Epidermal melanocyte (primary cell): ENCODE measurements around the gene PLXNA2.

Source experiments
- DNase-seq: peaks from one replicate; pipeline ENCODE4 v3.0.0; 2011; ENCODE audit warnings: low spot score; ENCODE audit not compliant: insufficient read length

The PLXNA2 gene

DNA sequence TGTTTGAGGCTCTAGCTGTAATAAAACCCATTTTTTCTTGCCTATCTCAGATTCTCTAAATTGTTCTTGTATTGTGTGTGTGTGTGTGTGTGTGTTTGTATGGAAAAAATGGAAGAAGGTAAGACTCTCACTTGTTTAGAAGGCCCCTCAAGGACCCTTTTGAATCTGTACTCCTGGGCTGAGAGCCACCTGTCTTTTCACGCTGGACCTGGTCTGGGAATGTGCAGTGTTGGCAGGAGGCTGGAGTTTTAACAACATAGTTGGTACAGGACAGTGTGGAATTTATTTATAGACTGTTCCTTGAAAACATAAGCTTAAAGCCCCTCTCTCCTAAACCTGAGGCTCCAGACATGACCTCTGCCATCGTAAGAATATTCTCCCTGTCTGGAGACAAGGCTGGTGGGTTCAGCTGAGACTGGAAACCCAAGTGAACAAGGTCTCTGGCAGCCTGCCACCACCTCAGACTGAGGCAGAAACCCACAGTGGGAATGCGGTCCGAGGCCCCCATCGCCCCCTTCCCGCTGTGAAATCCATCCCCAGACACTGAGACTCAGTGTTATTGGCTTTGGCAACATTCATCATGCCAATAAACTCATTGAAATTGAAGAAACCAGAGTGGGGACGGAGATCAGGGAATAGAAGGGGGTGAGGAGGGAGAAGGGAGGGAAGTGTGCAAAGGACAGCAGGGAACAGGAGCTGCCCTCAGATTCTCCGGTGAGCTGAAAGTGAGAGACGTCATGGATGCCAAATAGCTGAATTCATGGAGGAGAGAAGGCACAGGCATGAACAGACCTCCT lies 24.6 kb upstream of the PLXNA2 start:
- no peak for DNase-seq

DNA sequence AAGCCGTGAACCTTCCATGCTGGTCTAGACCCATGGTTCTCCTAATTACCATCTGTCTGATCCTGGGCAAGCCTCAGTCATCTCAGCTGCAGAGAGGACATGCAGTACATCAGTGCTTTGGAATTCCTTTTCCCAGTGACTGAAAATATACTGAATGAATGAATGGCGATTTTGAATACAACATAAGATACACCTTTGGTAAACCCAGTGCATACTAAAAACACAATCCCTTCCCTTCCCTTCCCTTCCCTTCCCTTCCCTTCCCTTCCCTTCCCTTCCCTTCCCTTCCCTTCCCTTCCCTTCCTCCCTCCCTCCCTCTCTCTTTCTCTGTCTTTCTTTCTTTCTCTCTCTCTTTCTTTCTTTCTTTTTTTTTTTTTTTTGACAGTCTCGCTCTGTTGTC lies 21.3 kb upstream of the PLXNA2 start:
- DNase-seq: no peak

DNA sequence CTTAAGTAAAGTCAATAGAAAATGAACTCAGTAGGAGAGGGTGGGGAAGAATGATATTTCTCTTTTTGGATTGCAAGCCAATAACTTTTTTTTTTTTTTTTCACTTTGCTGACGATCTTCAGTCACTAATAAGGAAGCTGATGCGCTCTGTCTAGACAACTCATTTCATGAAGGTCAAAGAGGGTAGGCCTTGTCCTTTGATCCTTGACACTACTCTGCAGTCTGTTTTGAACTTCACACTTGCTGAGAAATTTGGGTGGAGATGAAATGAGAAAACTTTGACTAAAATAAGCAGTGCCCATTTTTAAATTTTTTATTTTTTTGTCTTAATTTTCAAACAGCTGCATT lies 20.9 kb upstream of the PLXNA2 start:
- no peak for DNase-seq

DNA sequence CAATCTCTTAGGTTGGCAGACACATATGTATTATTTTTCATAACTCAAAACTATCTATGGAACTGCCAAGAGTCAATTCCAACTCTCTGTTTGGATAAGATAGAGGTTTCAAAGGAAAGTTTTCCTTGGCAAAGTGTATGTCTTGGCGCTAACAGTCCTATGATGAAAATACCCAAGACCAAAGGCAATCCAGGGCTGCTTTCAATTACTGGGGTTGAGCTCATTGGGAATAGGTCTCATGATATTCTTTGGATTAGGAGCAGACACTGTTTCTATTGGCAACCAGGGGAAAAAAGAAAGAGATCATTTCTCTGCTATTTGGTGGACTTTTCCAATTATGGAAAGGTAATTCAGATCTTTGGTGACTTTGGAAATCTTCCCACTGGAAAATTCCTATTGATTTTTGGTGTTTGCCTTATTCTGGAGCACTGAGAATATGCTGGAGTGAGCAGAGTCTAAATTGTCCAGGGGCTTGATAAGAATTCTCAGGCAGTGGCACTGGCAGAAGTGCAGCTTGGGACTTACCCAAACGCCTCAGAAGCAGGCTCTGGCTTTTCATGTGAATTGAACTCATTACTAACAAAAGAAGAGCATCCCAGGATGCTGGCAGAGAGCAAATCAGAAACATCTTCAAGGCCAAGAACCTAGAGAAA lies 20.4 kb upstream of the PLXNA2 start:
- DNase-seq: no peak

DNA sequence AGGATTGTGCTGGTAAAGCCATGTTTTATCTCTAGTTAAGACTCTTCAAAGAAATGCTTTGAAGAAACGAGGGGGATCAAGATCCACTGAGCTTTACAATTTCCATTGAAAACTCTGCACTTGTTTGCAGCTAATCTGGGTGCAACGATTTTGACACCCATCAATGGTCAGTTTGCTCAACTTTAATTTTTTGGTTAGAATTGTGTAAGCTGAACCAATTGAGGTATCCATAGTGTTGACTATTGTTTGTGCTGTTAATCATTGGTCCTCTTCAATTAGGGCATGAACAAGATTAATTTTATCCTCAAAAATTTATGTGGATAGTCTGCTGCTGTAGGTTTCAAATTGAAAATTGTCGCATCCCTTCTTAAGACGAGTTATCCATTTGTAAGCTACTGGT lies 17.7 kb upstream of the PLXNA2 start:
- DNase-seq: no peak

DNA sequence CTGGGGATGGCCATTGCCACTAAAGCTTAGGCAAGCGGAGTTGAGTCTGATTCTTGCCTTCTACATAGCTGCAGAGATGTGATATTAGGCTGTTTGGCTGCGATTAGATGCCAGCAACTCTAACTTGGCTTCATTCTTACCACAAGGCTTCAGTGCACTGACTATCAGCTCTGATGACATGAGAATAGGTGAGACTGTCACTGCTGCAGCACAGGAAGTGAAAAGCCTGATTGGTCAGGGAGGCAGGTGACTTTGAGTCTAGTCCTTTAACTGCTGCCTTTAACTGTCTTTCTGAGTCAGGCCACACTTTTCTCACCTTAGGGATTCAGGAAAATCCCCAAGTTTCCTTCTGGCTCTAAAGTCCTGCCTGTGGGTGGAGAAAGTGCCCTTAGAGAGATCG lies 14.1 kb upstream of the PLXNA2 start:
- no peak for DNase-seq

DNA sequence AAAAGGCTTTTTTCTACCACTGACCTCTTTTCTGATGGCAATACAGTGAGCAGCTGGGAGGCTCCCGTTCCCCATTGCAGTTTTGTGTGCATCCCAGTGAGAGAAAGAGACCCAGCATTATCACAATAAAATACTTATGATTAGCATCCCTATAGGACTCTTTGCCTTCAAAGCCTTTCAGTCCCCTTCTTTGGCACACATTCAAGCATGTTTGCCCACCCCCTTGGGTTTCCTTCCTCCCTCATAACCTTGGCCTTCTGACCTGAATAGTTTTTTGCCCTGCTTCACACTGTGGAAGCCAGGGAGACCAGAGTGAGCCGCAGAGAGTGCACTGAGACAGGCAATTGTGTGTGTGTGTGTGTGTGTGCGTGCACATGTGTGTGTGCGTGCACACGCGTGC lies 13.2 kb upstream of the PLXNA2 start:
- no peak for DNase-seq

DNA sequence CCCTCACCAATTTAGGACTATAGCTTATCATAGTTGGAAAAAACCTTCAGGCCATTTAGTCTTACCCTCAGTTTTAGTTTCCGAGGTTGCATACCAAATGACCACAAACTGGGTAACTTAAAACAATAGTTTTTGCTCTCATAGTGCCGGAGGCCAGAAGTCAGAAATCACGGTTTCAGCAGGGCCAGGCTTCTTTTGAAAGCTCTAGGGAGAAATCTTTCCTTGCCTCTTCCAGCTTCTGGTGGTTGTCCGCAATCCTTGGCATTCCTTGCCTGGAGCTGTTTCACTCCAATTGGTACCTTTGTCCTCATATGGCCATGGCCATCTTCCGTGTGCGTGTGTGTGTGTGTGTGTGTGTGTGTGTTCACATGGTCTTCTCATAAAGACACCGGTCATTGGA lies 12.4 kb upstream of the PLXNA2 start:
- DNase-seq: no peak

DNA sequence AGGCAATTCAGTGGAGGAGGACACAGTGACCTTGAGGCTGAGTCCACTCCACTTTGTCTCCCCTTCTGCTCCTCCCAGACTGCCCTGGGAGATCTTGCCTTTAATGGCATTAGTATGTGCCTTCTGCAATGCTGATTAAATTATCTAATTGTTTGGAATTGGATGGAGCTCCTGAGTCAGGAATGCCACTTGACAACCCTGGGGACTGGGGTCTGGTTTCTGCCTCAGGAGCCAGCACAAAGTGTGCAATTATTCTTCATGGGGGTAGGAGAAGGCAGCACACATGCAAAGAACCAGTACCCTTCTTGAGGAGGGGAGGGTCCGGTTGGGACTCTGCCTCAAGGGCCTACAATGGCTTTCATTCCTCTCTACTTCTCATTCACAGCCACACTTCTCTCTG lies 11.9 kb upstream of the PLXNA2 start:
- no peak for DNase-seq

DNA sequence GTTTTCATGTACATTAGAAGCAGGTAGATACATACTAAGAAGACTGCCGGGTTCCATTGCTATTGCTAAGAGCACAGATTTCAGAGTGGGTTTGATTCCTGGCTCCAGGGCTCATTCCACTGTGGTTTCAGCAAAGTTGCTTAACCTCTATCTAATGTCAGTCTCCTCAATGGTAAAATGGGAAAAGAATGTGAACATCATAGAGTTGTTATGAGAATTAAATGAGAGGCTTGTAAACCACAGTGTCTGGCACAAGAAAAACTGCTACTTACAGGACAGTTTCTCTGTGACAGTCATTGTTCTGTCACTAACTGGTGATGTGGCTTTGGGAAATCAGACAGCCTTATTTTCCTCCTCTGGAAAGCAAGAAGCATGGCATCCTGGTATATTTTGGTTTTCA lies 10.7 kb upstream of the PLXNA2 start:
- no peak for DNase-seq

DNA sequence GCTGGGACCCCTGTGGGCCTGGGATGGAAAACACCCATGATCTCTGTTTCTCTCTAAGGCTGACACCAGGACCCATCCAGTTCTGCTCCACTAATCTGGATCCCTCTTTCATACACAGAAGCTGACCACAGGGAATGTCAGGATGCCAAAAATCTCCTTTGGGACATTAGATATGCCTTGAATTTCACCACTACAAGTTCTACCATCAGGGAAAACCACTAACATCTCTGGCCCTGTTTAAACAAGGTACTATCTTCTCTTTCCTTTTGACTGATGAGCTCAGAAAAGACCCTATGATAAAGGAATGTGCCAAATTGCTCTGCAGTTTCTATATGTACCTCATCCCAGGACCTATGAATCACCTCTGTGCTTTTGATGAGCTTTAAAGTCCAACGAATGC lies 10.2 kb upstream of the PLXNA2 start:
- no peak for DNase-seq

DNA sequence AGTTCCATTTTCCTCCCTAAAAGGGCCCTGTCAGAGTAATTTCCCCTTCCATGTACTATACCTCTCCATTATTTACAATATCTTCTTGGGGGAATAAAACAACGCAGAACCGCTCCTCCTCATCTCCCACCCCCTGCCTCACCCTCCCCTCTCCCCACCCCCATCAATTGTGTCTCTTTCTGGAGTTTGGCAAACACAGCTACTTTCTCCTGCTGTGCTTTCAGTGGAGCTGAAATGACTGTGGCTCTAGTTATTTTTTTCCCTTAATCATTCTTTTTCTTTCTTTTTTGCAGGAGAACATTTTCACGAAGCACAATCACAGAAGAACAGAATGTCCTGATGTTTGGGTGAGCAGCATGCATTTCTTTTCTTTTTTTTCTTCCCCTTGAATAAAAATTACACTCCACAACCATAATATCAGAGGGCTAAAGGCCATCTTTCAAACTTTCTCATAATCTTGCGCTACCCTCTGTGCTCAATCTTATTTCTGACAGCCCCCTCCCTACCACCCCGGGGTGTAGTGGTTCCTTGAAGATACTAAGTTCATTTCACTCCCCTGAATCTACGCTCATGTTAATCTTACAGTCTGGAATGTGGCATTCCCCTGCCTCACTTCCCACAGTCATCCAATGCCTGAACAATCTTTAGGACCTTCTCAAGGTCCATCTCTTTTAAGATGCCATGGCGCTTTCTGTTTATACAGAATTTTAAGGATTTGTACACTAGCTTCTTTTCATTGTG lies 8.8 kb upstream of the PLXNA2 start:
- no peak for DNase-seq

DNA sequence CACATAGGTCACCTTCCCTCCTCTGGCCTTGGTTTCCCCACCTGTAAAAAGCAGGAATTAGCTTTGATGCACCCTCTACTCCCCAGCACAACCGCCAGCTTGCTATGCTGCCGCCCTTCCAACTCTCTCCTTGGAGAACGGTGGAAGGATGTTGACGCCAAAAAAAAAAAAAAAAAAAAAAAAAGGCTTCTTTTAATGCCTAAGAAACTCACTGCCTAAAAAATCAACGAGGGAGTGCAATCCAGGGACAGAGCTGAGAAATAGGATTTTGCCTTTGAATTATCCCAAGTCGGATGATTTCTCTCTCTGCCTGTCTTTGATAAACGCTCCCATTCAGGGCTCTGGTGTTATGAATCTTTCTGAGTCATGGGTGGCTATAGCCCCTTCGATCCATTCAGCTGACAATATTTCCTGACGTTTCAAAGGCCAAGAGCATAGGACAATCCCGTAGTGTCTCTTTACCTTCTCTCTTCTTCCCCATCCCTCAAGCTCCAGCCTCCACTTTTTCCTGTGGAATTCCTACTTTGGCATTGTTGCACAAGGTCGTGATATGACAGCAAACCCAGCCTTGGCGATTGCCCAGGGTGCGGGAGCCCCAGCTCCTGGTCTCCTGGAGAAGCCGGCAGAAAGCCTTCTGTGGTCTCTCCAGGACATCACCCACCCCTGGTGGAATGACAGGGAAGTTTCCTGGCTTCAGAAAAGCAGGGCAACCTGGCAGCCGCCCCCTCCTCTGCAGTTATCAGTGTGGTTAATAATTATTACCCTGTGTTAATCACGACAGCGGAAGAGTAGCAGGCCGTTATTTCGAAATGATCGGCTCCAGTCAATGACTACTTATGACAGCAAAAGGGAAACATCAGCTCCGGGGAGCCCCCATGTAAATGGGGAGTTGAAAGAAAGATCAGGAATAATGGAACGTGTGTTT lies 8.0 kb upstream of the PLXNA2 start:
- DNase-seq: no peak

DNA sequence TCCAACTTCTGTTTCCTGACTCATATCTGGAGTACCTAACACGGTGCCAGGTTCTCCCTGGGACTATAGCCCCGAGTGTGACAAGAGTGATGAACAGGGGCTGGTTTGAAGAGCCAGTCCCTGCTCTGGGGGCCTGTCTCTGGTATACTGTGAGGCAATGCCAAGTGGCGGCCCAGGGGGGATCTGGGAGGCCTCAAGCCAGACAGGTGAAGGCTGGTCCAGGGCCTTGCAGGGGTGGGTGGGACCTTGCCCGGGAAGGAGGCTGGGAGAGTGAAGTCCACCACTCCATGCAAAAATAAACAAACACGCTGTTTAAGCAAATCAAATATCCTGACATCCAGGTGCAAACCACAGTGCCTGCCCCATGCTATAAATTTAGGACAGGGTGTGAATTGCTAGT lies 6.8 kb upstream of the PLXNA2 start:
- DNase-seq: no peak

DNA sequence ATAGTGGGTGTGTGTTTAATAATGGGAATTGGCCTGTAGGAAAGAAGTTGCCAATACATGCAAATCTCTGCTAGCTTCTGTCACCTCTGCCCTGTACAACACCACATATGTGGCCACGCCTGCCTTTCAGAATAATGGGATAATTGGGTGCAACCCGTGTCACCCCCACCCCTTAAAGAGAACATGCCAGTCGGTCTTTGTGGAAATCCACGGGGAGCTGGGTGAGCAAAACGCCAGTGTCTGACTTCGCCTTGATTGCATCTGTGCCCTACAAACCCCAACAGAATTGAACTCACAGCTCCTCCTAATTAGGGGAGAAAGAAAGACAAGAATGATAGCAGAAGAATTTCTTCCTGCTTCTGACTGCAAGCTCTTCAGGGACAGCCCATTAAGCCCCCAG lies 6.4 kb upstream of the PLXNA2 start:
- no peak for DNase-seq

DNA sequence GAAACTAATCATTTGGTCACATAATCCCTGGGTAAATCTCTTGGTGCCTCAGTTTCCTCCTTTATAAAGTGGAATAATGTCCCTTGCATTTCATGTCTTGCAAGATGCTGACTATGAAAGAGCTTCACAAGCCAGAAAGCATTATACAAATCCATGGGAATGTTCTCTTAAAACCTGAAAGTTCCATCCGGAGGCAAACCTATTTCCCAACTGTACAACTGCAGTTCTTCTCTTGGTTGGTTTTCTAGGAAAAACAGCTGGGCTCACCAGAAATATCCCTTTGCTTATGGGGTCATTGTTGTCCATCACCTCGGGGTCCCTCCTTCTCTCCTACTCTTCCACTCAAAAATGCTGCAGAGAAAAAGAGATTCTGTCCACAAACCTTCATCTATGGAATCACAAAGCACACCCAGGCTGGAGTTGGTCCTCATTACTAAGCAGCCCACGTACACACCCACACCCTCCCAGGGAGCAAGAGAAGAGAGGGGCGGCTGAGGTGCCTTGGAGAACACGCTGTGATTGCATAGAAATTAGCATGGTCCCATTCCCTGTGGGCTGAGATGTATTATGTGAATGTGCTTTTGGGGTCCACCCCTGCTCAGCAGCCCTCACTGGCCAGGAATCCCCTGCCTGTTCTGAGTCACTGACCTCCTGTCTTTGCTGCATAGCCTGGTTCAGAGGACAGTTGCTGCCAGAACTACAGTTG lies 5.0 kb upstream of the PLXNA2 start:
- no peak for DNase-seq

DNA sequence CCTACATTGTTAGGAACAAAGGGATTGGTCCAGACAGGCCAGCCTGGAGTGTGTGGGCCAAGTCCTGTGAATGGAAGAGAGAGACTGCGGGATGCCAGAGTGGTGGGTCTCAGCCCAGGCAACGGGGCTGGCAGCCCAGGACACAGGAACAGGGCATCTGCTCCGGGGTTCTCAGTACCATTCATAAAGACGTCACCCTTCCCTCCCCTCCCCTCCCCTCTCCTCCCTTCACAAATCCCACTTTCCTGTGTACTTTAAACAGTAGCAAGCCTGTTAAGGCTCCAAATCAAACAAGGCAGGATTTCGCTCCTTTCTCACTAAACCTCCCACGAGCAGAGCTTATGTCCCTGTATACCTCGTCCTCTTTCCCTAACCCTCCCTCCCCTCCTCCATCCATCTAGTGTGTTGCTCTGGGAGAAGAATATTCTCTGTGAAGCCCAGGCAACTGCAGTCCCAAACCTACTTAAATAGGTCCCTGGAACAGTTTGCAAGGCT lies 4.2 kb upstream of the PLXNA2 start:
- DNase-seq: no peak

DNA sequence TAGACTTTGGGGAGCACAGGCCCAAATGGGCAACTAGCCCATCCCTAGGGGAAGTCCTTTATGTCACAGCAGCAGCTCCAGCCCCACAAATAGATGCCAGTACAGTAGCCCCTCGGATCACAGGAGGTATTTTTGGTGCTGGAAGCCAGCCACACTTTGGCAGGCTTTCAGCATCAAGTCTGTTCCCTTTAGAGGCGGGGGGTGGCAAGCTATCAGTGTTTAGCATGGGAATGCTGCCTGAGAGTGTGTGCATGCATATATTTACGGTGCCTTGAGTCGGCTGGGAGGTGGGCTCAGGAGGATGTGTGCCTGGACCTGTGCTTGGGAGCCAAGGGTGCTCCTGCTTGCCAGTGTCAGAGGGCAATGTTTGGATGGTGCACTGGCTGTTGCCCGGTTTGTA lies 3.5 kb upstream of the PLXNA2 start:
- DNase-seq: no peak

DNA sequence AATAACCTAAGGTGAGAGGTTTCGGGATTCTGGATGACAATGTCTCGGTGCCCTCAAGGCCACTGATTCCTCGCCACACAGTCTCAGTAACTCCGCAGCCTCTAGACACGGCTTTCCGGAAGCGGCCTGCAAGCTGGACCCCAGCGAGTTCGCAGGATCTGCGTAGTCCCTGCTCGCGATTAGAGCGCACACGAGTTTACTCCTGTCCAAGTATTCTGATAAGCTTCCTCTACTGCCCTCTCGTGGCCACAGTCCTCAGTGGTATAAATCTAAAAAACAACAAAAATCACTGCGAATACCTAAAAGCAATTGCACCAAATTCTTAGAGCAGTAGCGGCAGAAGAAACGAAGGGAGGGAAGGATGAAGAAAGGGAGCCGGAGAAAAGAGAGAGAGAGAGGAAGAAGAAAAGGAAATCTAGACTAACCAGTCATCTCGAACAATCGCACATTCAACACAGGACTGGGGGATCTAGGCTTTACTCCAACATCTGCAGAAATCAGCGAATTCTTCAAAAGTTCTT lies 1.1 kb upstream of the PLXNA2 start:
- DNase-seq: peak; percentile 82

DNA sequence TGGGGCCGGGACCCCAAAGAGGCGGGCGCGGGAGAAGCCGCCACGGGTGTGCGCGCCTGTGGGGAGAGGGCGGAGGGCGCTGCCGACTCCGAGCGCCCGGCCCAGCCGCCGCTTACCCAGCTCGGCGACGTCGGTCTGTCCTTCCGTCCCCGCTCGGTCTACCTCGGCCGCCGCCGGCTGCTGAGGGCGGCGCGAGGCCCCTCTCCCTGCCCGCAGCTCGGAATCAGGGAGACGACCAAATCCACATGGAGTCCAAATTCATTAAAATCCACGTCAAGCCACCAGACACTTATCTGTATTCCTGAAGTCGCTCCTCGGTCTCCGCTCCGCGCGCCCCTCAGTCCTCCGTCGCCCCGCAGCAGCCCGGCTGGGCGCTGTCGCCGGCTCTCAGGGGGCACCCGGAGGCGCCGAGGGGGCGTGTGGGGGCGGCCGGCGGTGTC lies 637 bp downstream of the PLXNA2 start:
- no peak for DNase-seq
